ENCODE results near the gene CNIH3.
"Not testable (repeated sequence)": the region's sequence is repeated elsewhere in the genome, so short reads cannot be mapped to it uniquely, and the experiment has no call there.

The CNIH3 gene

DNA sequence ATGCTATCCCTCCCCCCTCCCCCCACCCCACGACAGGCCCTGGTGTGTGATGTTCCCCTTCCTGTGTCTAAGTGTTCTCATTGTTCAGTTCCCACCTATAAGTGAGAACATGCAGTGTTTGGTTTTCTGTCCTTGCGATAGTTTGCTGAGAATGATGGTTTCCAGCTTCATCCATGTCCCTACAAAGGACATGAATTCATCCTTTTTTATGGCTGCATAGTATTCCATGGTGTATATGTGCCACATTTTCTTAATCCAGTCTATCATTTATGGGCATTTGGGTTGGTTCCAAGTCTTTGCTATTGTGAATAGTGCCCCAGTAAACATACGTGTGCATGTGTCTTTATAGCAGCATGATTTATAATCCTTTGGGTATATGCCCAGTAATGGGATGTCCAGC is 70.0 kb downstream of the CNIH3 start:
- DNase-seq, result not testable (repeated sequence)

DNA sequence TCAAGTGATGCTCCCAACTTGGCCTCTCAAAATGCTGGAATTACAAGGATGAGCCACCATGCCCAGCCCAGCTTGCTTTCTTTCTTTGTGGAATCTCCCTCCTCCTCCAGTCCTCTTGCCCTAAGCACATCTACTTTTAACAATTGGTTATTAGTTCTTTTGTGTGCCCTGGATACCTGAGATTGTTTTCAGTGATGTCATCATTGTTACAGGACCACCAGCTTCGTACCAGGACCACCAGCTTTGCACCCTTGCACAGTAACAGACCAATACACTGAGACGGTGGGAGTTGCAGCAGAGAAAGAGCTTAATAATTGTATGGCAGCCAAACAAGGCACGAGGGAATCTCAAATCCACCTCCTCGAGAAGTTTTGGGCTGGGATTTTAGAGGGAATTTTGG is 71.3 kb downstream of the CNIH3 start:
- no peak for DNase-seq

DNA sequence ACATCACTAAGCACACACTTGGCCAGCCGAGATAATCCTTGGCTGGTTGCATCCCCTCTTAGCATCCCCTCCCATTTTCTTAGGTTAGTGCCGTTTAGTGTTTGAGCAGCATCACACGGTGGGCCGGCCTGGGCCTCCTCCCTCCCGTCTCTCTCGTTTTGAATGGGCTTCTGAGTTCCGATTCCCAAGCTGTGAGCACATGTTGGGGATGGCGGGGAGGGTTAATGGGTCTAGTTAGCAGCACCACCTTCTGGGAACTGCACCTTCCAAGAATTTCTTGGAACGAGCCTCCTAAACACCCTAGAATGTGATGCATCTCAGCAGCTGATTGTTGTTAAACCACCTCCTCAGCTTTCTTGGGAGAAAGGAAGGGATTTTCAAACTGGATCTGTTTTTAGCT is 73.3 kb downstream of the CNIH3 start:
- DNase-seq, result no peak

DNA sequence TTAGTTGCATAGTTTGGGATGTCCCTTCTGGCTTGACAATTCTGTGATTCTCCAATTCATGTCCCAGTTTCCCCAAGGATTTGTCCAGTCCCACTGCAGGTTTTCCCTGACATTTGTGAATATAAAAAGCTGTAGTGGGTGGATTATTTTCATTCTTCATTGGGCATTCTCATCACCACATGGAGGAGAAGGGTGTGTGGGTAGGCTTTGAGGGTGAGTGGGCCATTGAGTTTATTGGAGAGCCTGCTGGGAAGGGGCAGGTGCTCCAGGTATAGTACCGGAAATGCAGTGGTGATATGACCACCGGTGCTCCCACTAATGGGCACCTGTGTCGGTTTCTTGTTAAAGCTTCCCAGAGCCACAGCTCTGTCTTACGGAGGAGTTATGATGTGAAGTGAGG is 74.5 kb downstream of the CNIH3 start:
- no peak for DNase-seq

DNA sequence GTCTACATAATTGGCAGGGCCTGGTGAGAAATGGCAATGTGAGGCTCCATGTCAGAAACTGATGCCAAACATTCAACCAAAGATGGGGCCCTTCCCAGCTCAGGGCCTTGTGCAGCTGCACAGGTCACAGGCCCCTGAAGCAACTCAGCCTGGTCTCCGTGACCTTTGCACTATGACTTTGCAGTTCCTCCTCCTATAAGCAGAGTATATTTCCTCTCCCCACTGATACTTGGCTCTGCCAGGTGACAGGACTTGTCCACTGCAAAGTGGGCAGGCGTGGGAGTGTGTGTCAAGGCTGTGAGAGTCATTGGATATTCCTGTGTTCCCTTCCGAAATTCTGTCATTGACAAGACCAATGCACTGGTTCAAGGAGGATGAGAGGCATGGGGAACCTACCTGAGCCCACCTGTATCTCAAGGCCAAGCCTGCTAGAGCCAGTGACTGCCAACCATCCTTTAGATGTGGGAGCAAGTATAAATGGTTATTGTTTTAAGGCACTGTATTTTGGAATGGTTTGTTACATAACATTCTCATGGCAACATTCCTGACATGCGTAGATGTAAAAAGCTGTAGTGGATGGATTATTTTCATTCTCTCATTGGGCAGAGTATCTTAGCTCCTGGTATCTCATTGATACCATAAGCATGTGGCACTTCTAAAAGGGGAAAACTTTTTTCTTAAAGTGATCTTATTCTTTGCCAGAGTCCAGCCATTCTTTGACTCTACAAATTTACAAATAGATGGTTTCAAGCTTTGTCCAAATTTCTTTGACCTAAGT is 75.2 kb downstream of the CNIH3 start:
- no peak for DNase-seq

DNA sequence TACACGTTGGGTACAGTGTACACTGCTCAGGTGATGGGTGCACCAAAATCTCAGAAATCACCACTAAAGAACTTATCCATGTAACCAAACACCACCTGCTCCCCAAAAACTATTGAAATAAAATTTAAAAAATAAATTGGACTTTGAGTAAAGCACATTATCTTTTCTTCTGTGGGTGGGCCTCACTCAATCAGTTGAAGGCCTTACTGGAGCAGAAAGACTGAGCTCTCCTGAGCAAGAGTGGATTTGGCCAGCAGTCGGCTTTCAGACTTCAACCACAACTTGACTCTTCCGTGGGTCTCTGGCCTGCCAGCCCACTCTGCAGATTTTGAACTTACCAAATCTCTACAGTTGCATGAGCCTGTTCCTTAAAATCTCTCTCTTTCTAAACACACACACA is 78.9 kb downstream of the CNIH3 start:
- no peak for DNase-seq

DNA sequence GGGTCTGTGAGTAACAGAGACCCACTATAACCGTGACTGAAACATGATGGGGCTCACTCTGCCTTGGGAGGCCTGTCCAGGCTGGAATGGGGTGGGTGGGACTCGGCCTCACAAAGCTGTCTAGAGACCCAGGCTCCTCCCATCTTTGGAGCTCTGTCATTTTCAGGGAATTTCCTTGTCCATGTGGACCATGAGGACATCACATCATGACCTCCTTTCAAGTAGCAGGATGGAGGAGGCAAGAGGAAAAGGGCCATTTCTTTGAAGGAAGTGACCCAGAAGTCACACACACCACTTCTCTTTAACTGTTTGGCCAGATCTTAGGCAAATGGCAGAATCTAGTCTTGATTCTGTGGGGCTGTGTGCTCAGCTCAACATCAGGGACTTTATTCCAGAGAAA is 79.9 kb downstream of the CNIH3 start:
- no peak for DNase-seq

DNA sequence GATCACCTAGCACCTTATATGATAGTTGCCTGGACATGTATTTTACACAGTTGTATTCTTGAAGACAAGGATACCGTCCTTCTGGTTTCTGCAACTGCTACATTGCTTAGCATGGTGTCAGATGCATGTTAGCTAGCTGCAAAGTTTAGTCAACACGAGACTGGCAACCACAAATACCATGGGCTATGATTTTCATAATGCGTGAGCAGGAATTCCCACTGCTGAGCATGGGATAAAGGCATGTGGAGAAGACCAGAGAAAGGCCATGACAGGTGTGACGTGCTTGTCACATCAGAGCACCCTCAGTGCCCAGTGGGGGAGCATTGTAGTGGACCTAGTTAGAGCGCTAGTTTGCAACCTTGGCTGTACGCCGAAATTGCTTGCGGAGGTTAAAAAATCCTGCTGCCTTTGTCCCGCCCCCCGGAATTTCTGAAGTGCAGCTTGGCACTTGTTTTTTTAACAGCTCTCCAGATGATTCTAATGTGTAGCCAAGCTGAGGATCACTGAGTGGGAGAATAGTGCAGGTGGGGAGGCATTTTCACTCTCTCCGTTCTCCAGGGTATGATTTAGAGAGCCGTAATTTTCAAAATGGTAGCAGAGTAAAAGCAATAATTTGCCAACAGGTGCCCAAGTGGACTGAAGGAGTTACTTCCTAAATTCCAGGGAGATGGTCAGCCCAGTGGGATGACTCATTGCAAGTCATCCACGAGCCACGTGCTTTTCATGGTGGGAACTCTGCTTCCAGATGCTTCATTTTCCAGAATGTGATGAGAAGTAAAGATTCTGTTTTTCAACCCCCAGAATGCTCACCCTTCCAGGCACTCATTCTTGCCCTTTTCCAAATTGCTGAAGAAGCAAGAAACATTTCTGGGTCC is 81.0 kb downstream of the CNIH3 start:
- DNase-seq, result peak in 1 of 56 donors; percentile 20

DNA sequence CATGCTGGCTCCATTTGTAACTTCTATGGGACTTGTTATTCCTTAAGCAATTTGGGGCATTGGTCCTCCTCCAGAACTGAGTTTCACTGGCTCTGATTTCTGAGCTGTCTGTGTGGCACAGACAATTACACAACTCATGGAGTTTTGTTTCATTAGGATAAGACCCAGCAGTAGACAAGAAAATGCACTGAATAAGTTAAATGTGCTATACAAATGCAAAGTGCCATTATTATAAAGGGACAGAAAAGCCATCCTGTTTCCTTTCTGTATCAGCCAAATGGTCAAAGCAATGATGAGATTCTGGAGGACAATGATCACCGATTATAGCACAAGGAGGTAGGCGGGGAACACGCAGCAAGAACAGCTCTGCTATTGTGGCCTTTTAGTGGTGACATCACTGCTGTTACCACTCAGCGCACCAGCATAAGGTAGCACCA is 81.9 kb downstream of the CNIH3 start:
- DNase-seq, result peak in 5 of 56 donors; percentile 6 to 34 (median 16)

DNA sequence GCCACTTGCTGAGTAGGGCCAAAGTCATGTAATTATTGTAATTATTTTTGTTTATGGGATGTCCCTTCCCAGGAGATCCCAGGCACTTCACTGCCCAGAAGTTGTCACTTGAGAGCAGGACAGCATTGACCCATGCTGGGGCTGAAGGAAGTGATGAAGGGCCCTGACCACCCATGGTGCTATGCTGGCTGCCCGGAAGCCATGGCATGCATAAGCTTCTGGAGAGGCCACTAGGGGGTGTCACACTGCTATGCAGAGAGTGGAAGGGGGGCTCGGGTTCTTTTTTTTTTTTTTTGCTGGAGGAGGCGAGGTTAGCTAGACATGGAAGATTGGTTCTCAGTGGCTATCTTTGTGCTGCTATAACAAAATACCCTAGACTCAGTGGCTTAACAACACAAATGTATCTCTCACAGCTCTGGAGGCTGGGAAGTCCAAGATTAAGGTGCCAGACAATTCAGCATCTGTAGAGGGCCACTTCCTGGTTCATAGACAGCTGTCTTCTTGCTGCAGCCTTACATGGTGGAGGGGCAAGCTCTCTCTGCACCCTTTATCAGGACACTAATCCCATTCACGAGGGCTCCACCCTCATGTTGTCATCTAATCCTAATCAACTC is 84.9 kb downstream of the CNIH3 start:
- DNase-seq, result no peak

DNA sequence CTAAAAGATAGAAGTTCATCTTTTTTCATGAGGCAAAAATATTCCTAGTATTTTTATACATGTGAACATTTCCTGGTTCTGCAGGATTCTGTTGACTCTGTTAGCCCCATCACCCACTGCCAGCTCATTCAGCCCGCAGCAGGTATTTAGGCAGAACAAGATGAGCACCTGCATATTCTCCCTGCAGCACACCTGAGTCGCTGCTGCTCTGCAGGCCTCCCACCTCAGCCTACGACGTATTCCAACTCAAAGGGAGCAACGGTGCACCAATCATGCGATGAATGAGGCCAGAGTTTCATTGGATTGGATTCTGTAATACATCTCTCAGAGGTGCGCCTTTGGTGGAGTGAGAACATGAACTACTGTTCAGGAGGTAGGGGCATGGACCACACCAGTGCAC is 87.6 kb downstream of the CNIH3 start:
- DNase-seq, result no peak

DNA sequence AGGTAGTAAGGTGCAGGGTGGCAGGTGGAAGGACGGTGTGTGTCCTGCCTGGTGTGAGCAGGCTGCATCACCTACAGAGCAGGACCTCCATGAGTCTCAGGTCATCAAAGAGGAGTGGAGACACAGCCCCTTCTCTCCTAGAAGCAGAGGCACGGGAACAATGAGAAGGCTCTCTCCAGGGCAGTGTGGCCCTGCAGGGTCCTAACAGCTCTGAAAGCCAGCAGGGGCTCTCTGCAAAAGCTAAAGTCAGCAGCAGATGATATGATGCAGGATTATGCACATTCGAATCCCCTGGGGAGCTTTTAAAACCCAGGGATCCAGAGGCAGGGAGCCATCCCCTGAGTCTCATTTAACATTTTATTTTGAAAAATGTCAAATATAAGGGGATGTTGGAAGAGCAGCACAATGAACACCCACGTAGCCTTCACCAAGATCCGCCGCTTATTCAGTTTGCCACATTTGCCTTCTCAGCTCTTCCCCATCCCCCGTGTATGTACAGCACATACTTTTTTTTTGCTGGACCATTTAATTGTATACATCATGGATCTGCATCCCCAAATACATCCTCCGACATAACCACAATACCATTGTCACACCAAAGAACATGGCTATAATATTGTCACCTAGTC is 88.1 kb downstream of the CNIH3 start:
- DNase-seq, result no peak

DNA sequence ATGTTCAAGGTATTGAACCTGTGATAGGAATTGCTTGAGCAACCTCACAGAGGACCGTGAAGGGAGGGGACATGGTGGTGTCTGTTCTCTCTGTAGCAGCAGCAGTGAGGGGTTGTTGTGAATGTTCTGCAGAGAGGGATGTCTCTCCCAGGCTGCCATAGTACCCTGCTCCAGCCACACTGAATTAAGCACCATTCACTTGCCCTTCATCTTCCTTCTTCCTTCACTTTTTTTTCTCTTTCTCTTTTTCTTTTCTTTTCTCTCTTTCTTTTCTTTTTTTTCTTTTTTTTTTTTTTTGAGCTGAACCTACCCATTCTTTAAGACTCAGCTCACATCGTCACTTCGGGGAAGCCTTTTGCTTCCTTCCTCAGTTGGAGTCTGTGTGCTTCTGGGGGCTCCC is 89.5 kb downstream of the CNIH3 start:
- no peak for DNase-seq

DNA sequence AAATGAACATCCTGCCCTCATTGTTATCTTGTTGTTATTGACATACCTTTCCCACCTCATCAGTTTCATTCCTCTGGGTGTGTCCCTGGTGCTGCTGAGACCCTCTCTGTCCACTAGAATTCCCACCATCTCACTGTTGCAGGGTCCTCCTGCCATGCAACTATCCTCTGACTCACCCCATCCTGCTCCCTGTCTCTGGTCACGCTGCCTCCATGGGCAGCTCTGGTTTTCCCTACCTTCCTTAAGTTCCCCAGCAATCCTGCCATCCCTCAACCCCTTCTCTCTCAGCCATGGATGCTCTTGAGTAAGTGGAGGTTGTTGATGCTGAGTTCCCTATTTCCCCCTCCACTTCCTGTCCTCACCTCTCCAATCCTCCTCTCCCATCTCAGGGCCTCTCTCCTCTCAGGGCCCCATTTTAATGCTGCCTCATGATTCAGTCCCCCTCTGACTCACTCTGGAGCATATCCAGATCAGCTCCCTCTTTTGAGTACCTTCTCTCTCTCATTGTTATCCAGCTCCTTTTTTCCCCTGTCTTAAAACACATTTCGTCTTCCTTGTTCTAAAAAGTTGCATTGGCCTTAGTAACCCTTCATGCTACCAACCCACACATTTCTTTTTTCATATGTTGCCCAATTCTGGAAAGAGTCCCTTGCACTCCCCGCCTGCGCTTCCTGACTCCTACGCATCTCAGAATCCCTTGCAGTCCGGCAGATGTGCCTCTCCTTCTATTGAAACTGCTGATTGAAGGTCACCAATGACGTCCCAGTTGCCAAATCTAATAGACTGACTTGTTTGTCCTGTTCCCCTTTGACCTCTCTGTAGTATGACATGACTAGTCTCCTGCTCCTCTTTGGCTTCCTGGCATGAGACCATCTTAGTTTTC is 92.0 kb downstream of the CNIH3 start:
- DNase-seq, result no peak

DNA sequence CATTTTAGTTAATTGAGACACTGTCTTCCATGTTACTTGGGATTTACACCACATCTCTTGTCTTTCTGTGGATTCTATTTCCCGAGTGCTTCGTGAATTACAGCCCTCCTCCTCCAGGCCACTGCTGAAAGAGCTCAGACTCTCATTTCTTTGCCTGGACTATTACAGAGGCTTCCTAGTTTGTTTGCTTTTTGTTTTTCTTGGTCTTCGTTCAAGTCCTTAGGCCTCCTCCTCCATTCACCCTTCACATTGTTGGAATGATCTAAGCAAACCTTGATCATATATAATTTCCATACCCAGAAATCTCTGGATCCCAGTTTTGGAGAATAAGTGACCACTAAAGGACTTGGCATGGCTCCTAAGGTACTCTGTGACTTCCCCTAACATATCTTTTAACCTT is 94.1 kb downstream of the CNIH3 start:
- DNase-seq, result no peak

DNA sequence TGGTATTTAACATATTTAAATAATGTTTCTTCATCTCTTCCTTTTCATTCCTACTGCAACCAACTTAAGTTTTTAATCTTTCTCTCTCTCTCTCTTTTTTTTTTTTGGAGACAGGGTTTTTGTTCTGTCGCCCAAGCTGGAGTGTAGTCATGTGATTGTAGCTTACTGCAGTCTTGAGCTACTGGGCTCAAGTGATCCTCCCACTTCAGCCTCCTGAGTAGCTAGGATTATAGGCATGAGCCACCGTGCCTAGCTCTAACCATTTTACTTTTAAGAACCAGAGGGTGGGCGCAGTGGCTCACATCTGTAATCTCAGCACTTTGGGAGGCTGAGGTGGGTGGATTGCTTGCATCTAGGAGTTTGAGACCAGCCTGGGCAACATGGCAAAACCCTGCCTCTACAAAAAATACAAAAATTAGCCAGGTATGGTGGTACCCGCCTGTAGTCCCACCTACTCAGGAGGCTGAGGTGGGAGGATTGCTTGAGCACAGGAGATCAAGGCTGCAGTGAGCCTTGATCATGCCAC is 95.2 kb downstream of the CNIH3 start:
- not testable (repeated sequence) for DNase-seq

DNA sequence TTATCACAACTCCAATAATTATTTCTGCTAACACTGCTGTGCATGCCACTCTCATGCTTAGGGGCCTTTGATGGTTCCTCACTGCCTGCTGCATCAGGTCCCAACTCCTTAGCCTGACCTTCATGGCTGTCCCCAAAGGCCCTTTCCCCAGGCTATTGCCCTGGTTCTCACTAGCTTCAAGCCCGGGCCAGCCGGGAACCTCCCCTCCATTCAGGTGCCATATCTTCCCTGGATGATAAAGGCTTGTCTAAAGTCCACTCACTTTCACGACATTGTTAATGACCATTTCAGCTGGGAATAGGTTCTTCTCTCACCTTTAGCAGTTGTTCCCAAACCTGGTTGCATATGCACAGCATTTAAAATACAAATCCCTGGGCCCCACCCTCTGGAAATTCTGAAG is 95.8 kb downstream of the CNIH3 start:
- no peak for DNase-seq

DNA sequence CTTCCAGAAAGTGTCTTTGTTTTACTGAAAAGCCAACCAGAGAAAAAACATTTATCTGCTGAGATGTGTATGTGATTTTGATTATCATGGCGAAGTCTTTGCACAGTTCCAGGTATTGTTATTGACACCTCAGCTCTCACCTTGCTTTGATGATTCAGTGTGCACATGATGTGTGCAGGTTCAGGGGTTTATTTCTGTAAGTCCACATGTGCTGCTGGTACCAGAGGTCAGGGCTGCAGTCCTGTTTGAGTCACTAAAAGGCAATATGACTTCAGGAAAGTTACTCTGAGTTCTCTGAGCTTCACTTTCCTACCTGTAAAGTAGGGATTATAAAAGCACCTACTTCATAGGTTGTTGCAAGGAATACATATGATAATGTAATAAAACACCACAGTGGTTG is 97.1 kb downstream of the CNIH3 start:
- no peak for DNase-seq

DNA sequence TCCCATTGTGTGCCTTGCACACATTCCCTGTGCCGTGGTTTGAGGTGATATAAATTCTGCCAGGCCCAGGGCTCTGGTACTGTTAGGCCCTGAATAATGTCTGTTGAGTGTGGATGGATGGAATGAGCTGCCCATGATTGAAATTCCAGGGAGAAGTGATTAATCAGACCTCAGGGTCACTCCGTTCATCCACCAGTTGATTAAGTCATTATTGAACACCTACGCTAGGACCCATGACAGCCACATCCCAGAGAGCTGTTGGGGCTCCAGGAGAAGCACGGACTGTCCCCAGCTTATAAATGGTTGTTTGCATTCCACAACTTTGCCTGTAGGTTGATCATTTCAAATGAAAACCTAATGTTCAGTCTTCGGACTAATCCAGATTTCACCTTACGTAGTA is 98.4 kb downstream of the CNIH3 start:
- no peak for DNase-seq

DNA sequence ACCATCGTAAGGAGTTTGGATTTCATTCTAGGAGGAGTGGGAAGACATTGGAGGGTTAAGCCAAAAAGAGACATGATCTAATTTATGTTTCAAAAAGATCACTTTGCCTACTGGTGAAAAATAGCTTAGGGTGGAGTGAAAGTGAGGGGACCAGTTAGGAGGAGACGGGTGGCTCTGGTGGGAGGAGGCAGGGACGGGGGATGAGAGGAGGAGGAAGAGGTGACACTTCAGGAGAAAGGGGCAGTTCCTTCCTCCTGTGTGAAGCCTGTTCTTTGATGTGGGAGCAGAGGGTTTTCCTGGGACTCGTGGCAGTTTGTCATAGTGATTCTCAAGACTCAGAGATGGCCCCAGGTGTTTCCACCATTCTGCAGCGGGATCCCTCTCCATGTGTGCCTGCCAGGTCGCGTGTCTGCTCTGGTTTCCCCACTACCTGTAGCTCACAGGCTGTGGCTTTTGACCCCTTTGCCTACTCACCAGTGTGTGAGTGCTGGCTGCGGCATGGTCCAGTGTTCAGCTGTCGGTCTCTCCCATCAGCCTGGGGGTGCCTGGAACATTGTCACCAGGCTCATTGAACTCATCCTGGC is 102.4 kb downstream of the CNIH3 start:
- DNase-seq, result no peak
